Pulmonary artery endothelial cell (primary cell): Measurements from ENCODE around the gene DRG2. TPM values are rescaled to one million over a fixed set of nuclear protein-coding genes. Genes with fewer than 3 reads are reported as not detected.

ENCODE experiments used
- DNase-seq: peaks from one replicate; pipeline ENCODE4 v3.0.0-alpha.2; 2011; ENCODE audit warnings: low read depth, low spot score
- total RNA-seq: library from RNA; depleted of rRNA; stranded (reverse); fragments of >200 nt; gene quantifications from 2 replicates; pipeline ENCODE4 v1.2.3, GENCODE V29; 2014

The DRG2 gene, protein sequence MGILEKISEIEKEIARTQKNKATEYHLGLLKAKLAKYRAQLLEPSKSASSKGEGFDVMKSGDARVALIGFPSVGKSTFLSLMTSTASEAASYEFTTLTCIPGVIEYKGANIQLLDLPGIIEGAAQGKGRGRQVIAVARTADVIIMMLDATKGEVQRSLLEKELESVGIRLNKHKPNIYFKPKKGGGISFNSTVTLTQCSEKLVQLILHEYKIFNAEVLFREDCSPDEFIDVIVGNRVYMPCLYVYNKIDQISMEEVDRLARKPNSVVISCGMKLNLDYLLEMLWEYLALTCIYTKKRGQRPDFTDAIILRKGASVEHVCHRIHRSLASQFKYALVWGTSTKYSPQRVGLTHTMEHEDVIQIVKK
- total RNA-seq, result 38.1 and 49.3 TPM in 2 replicates

DNA sequence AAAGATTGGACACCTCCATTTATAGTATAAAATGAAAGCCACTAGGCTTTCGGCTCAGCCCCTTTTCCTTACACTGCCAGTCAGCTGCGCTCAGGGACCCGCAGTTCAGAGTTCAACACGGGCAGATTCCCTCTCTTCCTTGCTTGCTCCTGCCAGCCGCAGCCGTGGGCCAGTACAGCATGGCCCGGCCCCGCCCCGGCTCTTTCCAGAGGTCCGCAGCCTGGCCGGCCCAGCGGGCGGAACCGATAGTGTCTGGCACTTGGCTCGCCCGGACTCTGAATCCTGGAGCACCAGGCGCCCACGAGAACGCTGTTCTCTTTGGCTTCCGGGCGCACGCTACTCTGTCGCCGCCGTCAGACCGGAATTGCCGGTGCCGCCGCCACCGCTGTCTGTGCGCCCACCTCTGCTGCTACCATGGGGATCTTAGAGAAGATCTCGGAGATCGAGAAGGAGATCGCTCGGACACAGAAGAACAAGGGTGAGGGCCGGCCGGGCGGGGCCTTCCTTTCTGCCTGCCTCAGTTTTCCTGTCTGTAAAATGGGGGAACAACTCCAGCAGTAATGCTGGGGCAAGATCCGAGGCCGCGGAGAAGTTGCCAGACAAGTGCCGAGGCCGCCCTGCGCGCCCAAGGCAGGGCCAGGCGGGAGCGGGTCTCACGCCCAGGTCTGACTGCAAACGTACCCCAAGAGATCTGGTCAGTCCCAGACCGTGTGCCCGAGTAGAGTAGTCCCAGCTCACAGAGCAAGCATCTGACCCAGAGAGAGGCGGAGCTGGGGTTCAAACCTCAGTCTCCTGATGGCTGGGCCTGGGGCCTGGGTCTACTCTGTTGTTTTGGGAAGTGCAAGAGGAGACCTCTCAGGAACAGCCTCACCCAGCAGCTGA is at the start of gene DRG2:
TSS of gene DRG2 (plus strand) at position 339 of the 882 bp plus-strand sequence. CDS start at position 415, 76 bp downstream.
- peak; percentile 60 for DNase-seq

DNA sequence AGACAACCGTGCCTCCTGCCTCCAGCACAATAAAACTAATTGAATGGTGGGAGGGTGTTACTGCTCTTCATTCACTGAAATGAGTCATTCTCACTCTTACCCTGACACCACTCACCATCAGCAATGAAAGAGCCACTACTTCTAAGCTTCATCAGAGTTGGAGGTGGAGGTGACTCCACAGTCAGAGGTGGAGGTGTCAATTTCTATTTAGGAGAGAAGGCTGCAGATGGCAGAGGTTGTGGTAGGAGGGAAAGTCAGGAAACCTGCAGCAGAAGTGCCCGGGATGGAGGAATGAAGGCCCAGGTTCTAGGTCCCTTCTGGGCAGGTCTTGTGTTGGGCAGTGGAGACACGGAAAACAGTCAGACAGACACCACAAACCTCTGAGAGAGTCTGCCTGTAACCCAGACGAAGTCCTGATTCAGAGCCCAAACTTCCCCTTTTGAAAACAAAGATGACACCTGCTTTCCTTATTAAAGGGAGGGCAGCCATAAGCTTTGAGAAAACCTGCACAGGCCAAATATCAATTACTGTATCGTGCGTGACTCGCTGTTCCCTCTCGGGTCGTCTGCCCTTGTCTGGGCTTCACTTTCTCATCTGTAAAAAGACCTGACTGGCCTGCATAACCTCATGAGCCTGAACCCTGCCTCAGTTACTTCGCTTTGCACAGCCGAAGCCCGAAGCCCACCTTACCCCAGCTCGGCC is 49.4 kb upstream of the DRG2 start:
- DNase-seq, result no peak

DNA sequence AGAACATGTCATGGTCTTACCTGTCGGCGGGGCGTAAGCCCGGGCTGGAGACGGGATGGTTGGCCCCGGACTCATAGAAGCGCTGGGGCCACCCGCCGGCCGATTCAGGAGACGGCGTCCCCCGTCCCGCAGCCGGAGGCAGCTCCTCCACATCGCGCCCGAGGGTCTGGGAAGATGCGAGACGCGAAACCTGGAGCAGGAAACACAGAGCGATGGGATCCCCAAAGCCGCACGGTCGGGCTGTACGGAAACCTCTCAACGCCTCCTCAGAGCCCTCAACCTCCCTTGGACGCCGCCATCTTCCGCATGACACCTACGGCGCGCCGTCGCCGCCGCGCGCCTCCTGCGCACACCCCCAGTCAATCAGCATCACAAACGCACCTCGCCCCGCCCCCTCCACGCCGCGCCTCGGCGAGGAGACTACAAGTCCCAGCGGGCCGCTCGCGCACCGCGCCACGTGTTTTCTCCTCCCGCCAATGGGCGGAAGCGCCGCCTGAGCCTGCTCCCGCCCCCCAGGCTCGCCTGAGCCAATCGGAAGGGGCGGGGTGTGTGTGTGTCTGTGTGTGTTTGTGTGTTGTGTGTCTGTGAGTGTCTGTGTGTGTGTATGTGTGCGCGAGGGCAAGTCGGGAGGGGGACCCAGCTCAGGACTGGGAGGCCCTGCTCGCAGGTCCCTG is 48.8 kb upstream of the DRG2 start, which contains the start of the genes ATPAF2 and GID4:
TSS of gene ATPAF2 (minus strand) at position 308 of the 674 bp plus-strand sequence. CDS start at position 153, 155 bp downstream.
TSS of gene GID4 (plus strand) at position 548 of the 674 bp plus-strand sequence. CDS start at position 605, 57 bp downstream.
- DNase-seq, result peak; percentile 97

DNA sequence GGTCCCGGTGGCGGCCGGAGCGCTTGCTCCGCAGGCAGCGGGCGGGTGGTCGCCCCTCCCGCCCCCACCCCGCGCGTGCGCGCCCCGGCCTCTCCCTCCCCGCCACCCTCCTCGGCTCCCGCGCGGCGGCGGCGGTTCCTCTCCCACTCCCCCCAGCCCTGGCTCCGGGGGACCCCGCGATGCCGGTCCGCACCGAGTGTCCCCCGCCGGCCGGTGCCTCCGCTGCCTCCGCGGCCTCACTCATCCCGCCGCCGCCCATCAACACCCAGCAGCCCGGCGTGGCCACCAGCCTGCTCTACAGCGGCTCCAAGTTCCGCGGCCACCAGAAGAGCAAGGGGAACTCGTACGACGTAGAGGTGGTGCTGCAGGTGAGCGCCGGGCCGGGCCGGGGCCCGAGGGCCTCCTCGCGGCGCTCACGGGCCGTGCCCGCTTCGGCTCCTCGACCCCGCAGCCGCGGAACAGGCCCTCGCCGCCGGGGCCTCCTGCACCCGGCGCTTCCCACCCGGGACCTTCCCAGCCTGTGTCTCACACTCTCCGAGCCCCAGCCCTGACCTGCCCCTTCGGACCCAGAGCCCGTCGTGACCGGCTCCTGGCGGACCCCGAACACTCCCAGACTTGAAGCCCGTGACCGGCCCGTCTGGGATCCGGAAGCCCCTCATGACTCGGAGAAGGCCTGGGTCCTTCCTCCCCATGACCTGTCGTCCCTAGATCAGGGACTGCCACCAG is 48.0 kb upstream of the DRG2 start:
- DNase-seq, result no peak

DNA sequence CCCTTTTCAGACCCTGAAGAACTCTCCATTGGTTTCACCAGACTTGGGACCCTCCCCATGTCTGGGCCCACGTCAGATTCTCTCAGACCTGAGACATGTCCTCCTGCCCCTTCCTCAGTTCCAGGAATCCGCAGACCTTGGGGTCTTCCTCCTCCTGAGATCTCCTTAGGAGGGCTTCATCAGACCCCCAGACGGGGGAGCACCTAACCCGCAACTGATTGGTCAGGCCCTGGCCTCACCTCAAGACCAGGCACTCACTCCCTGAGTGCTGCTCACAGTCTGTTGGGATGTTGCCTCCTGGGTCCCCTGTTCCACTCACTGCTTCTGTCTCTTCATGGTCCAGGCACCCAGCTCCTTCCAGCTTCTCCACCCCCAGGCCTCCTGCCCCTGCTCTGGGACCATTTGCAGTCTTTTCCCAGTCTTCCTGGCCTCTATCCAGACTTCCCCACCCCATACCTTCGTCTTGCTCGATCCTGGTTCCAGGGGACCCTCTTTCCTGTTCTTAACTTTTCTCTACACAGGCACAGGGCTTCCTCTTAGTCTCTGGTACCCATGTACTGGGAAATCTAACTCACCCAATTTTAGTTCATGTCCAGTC is 47.4 kb upstream of the DRG2 start:
- DNase-seq, result no peak

DNA sequence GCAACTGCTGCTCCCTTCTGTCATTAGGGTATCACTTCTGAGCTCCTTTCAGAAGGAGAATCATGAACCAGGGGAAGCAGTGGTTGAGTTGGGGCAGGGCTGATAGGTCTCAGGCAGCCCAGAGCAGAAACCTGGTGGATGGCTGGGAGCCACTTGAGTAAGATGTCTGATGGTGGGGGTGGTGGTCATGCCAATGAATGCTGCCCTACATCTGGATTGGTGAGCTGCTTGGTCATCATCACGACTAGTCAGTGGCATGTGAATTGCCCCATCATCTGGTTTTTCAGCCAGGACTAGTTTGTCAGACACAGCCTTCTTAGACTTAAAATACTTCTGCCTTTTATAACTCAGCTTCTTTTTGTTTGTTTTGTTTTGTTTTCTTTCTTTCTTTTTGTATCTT is 46.0 kb upstream of the DRG2 start:
- DNase-seq, result no peak

DNA sequence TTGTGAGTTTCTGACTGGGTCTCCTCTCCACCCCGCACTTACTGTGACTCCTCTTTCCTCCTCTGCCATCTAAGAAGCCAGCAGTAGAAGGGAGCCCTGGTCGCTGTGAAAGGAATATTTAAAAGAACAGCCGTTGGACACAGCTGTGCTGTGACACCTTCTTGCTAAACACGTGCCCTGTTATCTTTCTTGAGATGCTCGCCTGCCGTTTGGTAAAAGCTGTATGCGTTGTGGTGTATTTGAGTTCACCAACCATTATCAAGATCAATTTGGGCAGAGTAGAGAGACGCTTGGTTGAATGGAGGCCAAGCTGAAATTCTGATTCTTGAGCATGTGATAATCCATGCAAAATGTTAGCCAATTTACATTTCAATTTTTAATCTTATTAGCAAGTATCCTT is 44.8 kb upstream of the DRG2 start:
- no peak for DNase-seq

DNA sequence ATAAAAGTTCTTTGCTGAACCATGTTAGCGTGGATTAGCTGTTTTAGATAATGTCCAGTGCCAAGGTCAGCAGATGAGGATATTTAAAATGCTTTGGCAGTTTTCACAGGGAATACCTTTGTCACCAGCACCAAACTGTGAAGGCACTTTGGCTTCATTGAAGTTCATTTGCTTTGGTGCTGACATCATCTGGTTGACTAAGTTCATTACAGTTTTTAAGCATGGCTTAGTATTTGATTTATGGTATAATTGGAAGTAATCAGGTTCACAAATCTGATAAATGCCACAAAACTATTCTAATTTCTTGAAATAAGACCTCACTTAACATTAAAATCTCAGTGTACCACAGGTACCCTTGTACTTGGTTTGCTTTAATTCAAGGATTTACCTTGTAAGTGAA is 44.3 kb upstream of the DRG2 start:
- no peak for DNase-seq

DNA sequence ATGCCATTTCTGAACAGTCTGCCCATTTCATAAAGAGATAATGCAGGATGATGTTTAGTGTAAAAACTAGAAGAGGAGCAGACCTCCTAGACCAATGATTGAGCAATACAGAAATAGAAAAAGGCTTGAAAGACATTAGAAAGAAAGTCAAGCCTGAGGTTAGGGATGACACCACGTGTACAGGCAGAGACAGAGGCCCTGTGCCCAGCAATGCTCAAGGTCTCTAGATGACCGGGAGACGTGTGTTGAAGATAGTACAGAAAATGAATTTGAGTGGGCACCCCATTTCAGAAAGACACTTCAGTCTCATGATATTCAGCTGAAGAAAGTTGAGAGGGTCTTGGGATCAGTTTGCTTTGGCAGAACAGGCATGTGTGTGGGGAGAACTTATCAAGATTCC is 43.1 kb upstream of the DRG2 start:
- no peak for DNase-seq

DNA sequence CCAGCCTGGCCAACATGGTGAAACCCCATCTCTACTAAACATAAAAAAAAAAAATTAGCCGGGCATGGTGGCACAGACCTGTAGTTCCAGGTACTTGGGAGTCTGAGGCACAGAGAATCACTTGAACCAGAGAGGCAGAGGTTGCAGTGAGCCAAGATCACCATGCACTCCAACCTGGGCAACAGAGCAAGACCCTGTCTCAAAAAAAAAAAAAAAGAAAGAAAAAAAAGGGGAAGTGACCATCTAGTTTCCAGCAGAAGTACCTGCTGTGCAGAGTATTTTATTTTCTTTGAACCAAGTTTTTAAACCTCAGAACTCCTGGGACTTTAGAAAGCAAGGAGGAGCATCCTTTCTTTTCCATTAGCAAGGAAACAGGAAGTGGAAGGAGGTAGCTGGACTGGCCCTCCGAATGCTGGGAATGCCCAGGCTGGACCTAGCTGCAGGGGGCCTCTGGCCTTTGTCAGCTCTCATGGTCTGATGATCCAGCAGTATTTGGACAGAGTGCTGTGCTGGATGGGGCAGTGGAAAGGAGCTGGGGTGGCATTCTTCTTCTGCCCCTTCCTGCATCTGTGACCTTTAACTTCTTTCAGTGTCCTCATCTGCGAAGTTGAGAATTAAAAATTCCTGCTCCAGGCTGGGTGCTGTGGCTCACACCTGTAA is 41.9 kb upstream of the DRG2 start:
- no peak for DNase-seq

DNA sequence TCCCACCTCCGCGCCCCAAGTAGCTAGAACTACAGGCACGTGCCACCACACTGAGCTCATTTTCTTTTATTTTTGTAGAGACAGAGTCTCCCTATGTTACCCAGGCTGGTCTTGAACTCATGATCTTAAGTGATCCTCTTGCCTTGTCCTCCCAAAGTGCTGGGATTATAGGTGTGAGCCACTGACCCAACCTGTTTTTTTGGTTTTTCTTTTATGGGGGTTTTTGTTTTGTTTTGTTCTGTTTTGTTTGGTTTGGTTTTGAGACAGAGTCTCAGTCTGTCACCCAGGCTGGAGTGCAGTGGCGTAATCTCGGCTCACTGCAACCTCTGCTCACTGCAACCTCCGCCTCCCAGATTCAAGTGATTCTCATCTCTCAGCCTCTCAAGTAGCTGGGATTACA is 32.2 kb upstream of the DRG2 start:
- DNase-seq, result no peak

DNA sequence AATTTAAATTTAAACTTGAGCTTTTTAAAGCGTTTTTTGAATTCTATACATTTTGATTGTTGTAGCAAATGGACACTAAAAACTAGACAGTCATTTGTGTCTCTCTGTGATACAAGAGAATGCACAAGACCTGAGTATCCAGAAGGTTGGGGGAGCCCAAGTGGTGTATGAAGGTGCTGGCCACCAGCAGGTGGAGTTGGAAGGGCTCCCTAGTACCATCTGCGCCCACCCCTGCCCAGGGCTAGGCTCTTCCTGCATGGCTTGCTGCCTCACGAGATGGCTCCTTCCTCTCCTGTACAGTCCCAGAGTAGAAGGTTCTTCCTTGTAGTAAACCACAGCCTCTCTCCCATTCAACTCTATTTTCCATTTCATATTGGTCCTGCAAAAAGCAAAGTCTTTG is 31.5 kb upstream of the DRG2 start:
- no peak for DNase-seq

DNA sequence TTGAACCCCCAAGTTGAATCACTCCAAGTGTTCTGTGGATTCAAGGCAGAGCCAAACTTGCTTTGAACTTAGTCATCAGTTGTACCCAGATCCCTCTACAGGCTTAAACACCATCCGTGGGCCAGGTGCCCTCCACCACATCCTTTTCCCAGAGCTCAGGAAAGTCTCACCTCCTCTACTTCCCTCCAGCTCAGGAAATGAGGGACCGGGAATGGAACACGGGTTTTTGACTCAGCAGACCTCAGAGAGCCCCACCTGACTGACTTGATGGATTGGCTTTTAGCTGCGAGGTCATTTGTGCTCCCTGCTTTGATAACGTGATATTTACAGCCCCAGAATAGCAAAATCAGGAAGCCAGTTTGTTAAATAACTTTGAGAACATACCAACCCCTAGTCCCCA is 28.5 kb upstream of the DRG2 start:
- DNase-seq, result no peak

DNA sequence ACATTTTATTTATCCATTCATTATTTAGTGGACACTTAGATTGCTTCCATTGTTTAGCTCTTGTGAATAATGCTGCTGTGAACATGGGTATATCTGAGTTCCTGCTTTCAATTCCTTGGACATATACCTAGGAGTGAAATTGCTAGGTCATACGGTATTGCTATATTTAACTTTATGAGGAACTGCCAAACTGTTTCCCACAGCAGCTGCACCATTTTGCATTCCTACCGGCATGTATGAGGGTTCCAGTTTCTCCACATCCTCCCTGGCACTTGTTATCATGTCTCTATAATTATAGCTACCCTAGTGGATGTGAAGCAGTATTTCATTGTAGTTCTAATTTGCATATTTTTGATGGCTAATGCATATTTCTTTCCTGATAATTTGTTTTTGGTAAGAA is 23.7 kb upstream of the DRG2 start:
- no peak for DNase-seq

DNA sequence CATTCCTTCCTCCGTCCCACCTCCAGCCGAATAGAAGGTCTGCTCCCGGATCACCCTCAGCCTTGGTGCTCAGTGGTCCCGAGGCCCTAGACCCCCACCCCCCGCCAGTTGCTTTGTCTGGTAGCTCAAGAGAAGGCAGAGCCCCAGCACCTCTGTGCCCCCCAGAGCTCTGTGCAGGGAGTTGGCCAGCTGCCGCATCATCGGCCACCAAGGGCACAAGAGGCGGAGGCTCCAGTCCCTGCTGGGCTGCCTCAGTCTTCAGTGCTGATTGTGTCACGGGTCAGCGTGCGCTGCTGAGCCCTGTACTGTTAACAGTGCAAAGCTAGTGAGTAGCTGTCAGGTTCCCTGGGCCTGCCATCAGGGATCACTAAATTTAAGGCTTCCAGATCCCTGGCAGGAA is 22.2 kb upstream of the DRG2 start:
- DNase-seq, result no peak

DNA sequence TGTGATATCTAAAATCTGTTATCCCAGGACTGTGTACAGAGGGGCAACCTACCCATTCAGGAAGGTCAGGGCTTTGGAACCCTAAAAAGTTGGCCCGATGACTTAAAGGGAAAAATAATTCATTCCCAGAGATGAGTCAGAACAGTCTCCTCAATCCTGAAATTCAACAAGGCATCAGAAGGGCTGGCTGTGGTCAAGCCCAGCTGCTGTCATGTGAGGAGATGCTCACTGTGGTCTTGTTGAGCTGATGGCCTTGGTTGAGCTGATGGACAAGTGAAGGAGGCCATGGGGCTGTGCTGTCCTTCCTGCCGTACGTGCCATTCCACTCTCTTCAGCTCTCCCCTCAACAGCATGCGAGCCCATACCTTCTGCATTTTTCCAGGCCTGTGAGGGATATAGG is 20.9 kb upstream of the DRG2 start:
- no peak for DNase-seq

DNA sequence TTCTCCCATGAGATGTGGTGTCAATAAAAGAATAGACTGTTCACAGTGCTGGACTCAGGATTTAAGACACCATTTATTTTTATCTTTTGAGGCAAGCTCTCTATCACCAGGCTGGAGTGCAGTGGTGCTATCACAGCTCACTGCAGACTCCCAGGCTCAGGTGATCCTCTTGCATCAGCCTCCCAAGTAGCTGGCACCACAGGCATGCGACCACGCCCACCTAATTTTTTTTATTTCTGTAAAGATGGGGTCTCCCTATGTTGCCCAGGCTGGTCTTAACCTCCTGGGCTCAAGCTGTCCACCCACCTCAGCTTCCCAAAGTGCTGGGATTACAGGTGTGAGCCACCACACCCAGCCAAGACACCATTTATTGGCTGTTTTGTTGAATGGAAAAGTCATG is 18.6 kb upstream of the DRG2 start:
- no peak for DNase-seq

DNA sequence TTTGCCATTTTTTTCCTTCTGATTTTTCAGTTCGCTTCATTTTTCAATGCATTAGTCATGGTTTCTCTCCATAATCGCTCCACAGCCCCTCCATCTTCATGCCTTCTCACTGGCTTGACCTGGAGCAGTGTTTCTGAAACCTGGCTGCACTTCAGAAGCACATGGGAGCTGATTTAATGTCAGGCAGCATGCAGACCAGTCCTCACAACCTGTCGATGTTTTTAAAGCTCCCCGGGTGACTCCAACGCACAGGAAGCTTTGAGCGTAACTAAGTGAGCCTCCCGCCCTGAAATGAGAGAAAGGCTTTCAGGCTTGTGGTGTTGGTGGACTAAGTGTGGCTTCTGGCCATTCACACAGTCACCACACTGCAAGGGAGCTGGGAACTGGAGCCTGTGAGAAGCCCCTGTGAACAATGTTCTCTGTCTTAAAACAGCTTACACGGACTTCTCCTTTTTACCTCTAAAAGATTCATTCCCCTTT is 16.8 kb upstream of the DRG2 start:
- DNase-seq, result no peak

DNA sequence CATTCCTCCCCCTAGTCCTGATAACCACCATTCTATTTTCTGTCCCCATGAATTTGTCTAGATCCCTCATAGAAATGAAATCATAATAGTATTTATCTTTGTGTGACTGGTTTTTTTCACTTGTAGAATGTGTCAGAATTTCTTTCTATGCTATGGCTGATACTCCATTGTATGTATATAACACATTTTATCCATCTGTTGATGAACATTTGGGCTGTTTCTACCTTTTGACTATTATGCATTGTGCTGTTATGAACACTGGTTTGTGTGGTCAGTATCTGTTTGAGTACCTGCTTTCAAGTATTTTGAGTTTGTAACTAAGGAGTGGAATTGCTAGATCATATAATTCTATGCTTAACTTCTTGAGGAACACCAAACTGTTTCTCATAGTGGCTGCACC is 16.0 kb upstream of the DRG2 start:
- no peak for DNase-seq
